Memory B cell (primary cell): ENCODE results near the gene TOM1L1.

Source experiments
- ATAC-seq: fragments of 150-1000 bp; cut with Tn5 transposase; 2 replicates; pipeline ENCODE4 v1.10.0; 2021; ENCODE audit warnings: low read depth, mild to moderate bottlenecking, moderate library complexity
- DNase-seq, 2 donors: peaks; one replicate each; pipeline ENCODE4 v3.0.0; 2022; ENCODE audit warnings: low spot score in 2 of 2
- H3K27ac Mint-ChIP-seq: one replicate; pipeline ENCODE4 v1.8.0; 2022; ENCODE audit warnings: mild to moderate bottlenecking, moderate library complexity, mixed read lengths
- H3K27me3 Mint-ChIP-seq: one replicate; pipeline ENCODE4 v1.8.0; 2022; ENCODE audit warnings: mixed read lengths
- H3K36me3 Mint-ChIP-seq: one replicate; pipeline ENCODE4 v1.8.0; 2022; ENCODE audit warnings: mild to moderate bottlenecking, mixed read lengths
- H3K4me1 Mint-ChIP-seq: one replicate; pipeline ENCODE4 v1.8.0; 2022; ENCODE audit warnings: mixed read lengths
- H3K4me3 Mint-ChIP-seq: one replicate; pipeline ENCODE4 v1.8.0; 2022; ENCODE audit warnings: mild to moderate bottlenecking, moderate library complexity, mixed read lengths
- H3K9me3 Mint-ChIP-seq: one replicate; pipeline ENCODE4 v1.8.0; 2022; ENCODE audit warnings: mixed read lengths

TOM1L1 gene

GRCh38 chr17:54906683-54907082 is 6.0 kb downstream of the TOM1L1 start:
- Mint-ChIP-seq H3K36me3 (no peaks in the 10 kb centered on the region), H3K4me3 (no peak overlapping the region), H3K9me3 (no peaks in the 10 kb centered on the region), H3K4me1 (no peaks in the 10 kb centered on the region), H3K27me3 (peaks cover 4% of the 10 kb centered on the region), H3K27ac (no peak overlapping the region)
- no peak for ATAC-seq
- no peak for DNase-seq

- Mint-ChIP-seq H3K4me3 (no peak overlapping the region), H3K36me3 (no peaks in the 10 kb centered on the region), H3K4me1 (no peaks in the 10 kb centered on the region), H3K27ac (no peak overlapping the region), H3K9me3 (no peaks in the 10 kb centered on the region), H3K27me3 (peaks cover 4% of the 10 kb centered on the region)
- ATAC-seq (no peak), DNase-seq (no peak)
These were observed 6.7 kb downstream of the TOM1L1 start for GRCh38 chr17:54907376-54907775.

- no peaks in the 10 kb centered on the region for H3K36me3 Mint-ChIP-seq
- no peaks in the 10 kb centered on the region for H3K4me1 Mint-ChIP-seq
- ATAC-seq: no peak
- H3K27me3 Mint-ChIP-seq: peaks cover 3% of the 10 kb centered on the region
- no peak overlapping the region for H3K27ac Mint-ChIP-seq
- H3K4me3 Mint-ChIP-seq: no peak overlapping the region
- no peaks in the 10 kb centered on the region for H3K9me3 Mint-ChIP-seq
- DNase-seq: no peak
These were observed 9.1 kb downstream of the TOM1L1 start for GRCh38 chr17:54909766-54910165.

GRCh38 chr17:54916721-54917120 is 16.1 kb downstream of the TOM1L1 start:
- no peak for ATAC-seq

GRCh38 chr17:54919425-54919824 is 18.8 kb downstream of the TOM1L1 start:
- Mint-ChIP-seq H3K36me3 (no peaks in the 10 kb centered on the region), H3K27me3 (peaks cover 2% of the 10 kb centered on the region), H3K27ac (no peak overlapping the region), H3K9me3 (peaks cover 6% of the 10 kb centered on the region), H3K4me1 (no peaks in the 10 kb centered on the region), H3K4me3 (no peak overlapping the region)
- no peak for DNase-seq
- ATAC-seq: no peak

More at GRCh38 chr17:54916721-54917120, 16.1 kb downstream of the TOM1L1 start:
- H3K4me3 Mint-ChIP-seq: no peak overlapping the region
- no peaks in the 10 kb centered on the region for H3K4me1 Mint-ChIP-seq
- no peak overlapping the region for H3K27ac Mint-ChIP-seq
- no peaks in the 10 kb centered on the region for H3K36me3 Mint-ChIP-seq
- H3K27me3 Mint-ChIP-seq: no peaks in the 10 kb centered on the region
- no peak for DNase-seq
- peaks cover 6% of the 10 kb centered on the region for H3K9me3 Mint-ChIP-seq

- H3K27me3 Mint-ChIP-seq: peaks cover 2% of the 10 kb centered on the region
- ATAC-seq (no peak), DNase-seq (no peak)
- no peak overlapping the region for H3K4me3 Mint-ChIP-seq
- no peaks in the 10 kb centered on the region for H3K36me3 Mint-ChIP-seq
- no peak overlapping the region for H3K27ac Mint-ChIP-seq
- peaks cover 6% of the 10 kb centered on the region for H3K9me3 Mint-ChIP-seq
- no peaks in the 10 kb centered on the region for H3K4me1 Mint-ChIP-seq
These were observed 20.2 kb downstream of the TOM1L1 start for GRCh38 chr17:54920819-54921218.

GRCh38 chr17:54924405-54924804 is 23.8 kb downstream of the TOM1L1 start:
- Mint-ChIP-seq H3K27me3 (peaks cover 4% of the 10 kb centered on the region), H3K9me3 (no peaks in the 10 kb centered on the region), H3K36me3 (no peaks in the 10 kb centered on the region), H3K4me1 (no peaks in the 10 kb centered on the region), H3K4me3 (no peak overlapping the region), H3K27ac (no peak overlapping the region)
- DNase-seq (no peak), ATAC-seq (no peak)

- no peak overlapping the region for H3K4me3 Mint-ChIP-seq
- no peaks in the 10 kb centered on the region for H3K9me3 Mint-ChIP-seq
- H3K4me1 Mint-ChIP-seq: no peaks in the 10 kb centered on the region
- H3K27ac Mint-ChIP-seq: no peak overlapping the region
- no peaks in the 10 kb centered on the region for H3K36me3 Mint-ChIP-seq
- DNase-seq (no peak), ATAC-seq (no peak)
- H3K27me3 Mint-ChIP-seq: peaks cover 5% of the 10 kb centered on the region
These were observed 26.9 kb downstream of the TOM1L1 start for GRCh38 chr17:54927525-54927924.

- no peaks in the 10 kb centered on the region for H3K4me1 Mint-ChIP-seq
- no peak overlapping the region for H3K4me3 Mint-ChIP-seq
- no peak for DNase-seq
- H3K27me3 Mint-ChIP-seq: peaks cover 8% of the 10 kb centered on the region
- H3K36me3 Mint-ChIP-seq: no peaks in the 10 kb centered on the region
- no peaks in the 10 kb centered on the region for H3K9me3 Mint-ChIP-seq
- H3K27ac Mint-ChIP-seq: no peak overlapping the region
- no peak for ATAC-seq
These were observed 32.1 kb downstream of the TOM1L1 start for GRCh38 chr17:54932711-54933110.

GRCh38 chr17:54933921-54934320 is 33.3 kb downstream of the TOM1L1 start:
- no peaks in the 10 kb centered on the region for H3K9me3 Mint-ChIP-seq
- DNase-seq (no peak), ATAC-seq (no peak)
- no peaks in the 10 kb centered on the region for H3K4me1 Mint-ChIP-seq
- no peaks in the 10 kb centered on the region for H3K36me3 Mint-ChIP-seq
- no peak overlapping the region for H3K27ac Mint-ChIP-seq
- peaks cover 8% of the 10 kb centered on the region for H3K27me3 Mint-ChIP-seq
- H3K4me3 Mint-ChIP-seq: no peak overlapping the region

- DNase-seq: no peak
- ATAC-seq: no peak
- H3K9me3 Mint-ChIP-seq: no peaks in the 10 kb centered on the region
- H3K27me3 Mint-ChIP-seq: peaks cover 8% of the 10 kb centered on the region
- no peaks in the 10 kb centered on the region for H3K4me1 Mint-ChIP-seq
- no peak overlapping the region for H3K4me3 Mint-ChIP-seq
- no peak overlapping the region for H3K27ac Mint-ChIP-seq
- no peaks in the 10 kb centered on the region for H3K36me3 Mint-ChIP-seq
These were observed 34.8 kb downstream of the TOM1L1 start for GRCh38 chr17:54935471-54935870.

- no peaks in the 10 kb centered on the region for H3K9me3 Mint-ChIP-seq
- no peak for DNase-seq
- no peaks in the 10 kb centered on the region for H3K4me1 Mint-ChIP-seq
- H3K36me3 Mint-ChIP-seq: no peaks in the 10 kb centered on the region
- no peak overlapping the region for H3K27ac Mint-ChIP-seq
- no peak overlapping the region for H3K4me3 Mint-ChIP-seq
- no peak for ATAC-seq
- peaks cover 7% of the 10 kb centered on the region for H3K27me3 Mint-ChIP-seq
These were observed 36.4 kb downstream of the TOM1L1 start for GRCh38 chr17:54937018-54937417.

- no peaks in the 10 kb centered on the region for H3K4me1 Mint-ChIP-seq
- ATAC-seq: no peak
- DNase-seq: no peak
- H3K36me3 Mint-ChIP-seq: no peaks in the 10 kb centered on the region
- no peak overlapping the region for H3K27ac Mint-ChIP-seq
- H3K9me3 Mint-ChIP-seq: no peaks in the 10 kb centered on the region
- no peak overlapping the region for H3K4me3 Mint-ChIP-seq
- peaks cover 6% of the 10 kb centered on the region for H3K27me3 Mint-ChIP-seq
These were observed 36.8 kb downstream of the TOM1L1 start for GRCh38 chr17:54937426-54937825.

- DNase-seq (no peak), ATAC-seq (no peak)
- Mint-ChIP-seq H3K4me3 (no peak overlapping the region), H3K9me3 (no peaks in the 10 kb centered on the region), H3K27me3 (no peaks in the 10 kb centered on the region), H3K27ac (no peak overlapping the region), H3K4me1 (no peaks in the 10 kb centered on the region), H3K36me3 (no peaks in the 10 kb centered on the region)
These were observed 40.6 kb downstream of the TOM1L1 start for GRCh38 chr17:54941285-54941684.

- Mint-ChIP-seq H3K4me3 (no peak overlapping the region), H3K27ac (no peak overlapping the region), H3K9me3 (no peaks in the 10 kb centered on the region), H3K27me3 (peaks cover 5% of the 10 kb centered on the region), H3K4me1 (no peaks in the 10 kb centered on the region), H3K36me3 (no peaks in the 10 kb centered on the region)
- DNase-seq (no peak), ATAC-seq (no peak)
These were observed 44.1 kb downstream of the TOM1L1 start for GRCh38 chr17:54944796-54945195.

GRCh38 chr17:54945231-54945630 is 44.6 kb downstream of the TOM1L1 start:
- Mint-ChIP-seq H3K36me3 (no peaks in the 10 kb centered on the region), H3K27me3 (peaks cover 5% of the 10 kb centered on the region), H3K4me1 (no peaks in the 10 kb centered on the region), H3K9me3 (no peaks in the 10 kb centered on the region), H3K4me3 (no peak overlapping the region), H3K27ac (no peak overlapping the region)
- DNase-seq (no peak), ATAC-seq (no peak)
